Breast epithelium (tissue), 3 donors: ENCODE measurements around the gene NDUFB10.

Experiments used
- CTCF ChIP-seq, 3 donors: fragments of 450-650 bp; IDR thresholded peaks; one replicate each; pipeline ENCODE4 v1.5.1; 2016 to 2017; ENCODE audit warnings: antibody characterized with exemption in 3 of 3, mild to moderate bottlenecking in 3 of 3, moderate library complexity in 3 of 3
- POLR2A ChIP-seq: fragments of 450-650 bp; IDR thresholded peaks from one replicate; pipeline ENCODE4 v1.6.1; 2016; ENCODE audit warnings: antibody characterized with exemption, mild to moderate bottlenecking, moderate library complexity
- POLR2AphosphoS5 ChIP-seq, 3 donors: sonication (generic); formaldehyde crosslinking; IDR thresholded peaks; one replicate each; pipeline ENCODE4 v1.6.1; 2017; ENCODE audit warnings: antibody characterized with exemption in 3 of 3

- TF ChIP-seq CTCF (IDR thresholded peaks at IDR 0.05): no peak
- TF ChIP-seq POLR2A: no peak
- TF ChIP-seq POLR2AphosphoS5 (IDR thresholded peaks at IDR 0.05): no peak
Measured at GRCh38 chr16:1940273-1941161, 18.8 kb upstream of the NDUFB10 start.
